ENCODE results near the gene CEACAM20.
"Not testable (repeated sequence)": the region's sequence is repeated elsewhere in the genome, so short reads cannot be mapped to it uniquely, and the experiment has no call there.

Gene CEACAM20

GRCh38 chr19:44496711-44497110 is 32.8 kb downstream of the CEACAM20 start:
- FAIRE-seq, result no peak
- no peak for TF ChIP-seq CTCF (IDR thresholded peaks at IDR 0.05; ENCODE audit: insufficient read depth, missing control alignments)
- no peak for DNase-seq (ENCODE audit: insufficient read length, low spot score)

- FAIRE-seq, result no peak
- no peak for TF ChIP-seq CTCF (IDR thresholded peaks at IDR 0.05; ENCODE audit: insufficient read depth, missing control alignments)
- no peak for DNase-seq (ENCODE audit: insufficient read length, low spot score)
Measured at GRCh38 chr19:44476559-44477408, 52.7 kb downstream of the CEACAM20 start.

- DNase-seq (ENCODE audit: insufficient read length, low spot score); FAIRE-seq: not testable (repeated sequence)
Measured at GRCh38 chr19:44468730-44469129, 60.7 kb downstream of the CEACAM20 start.

GRCh38 chr19:44462600-44463286 is 66.7 kb downstream of the CEACAM20 start:
- not testable (repeated sequence) for FAIRE-seq; DNase-seq (ENCODE audit: insufficient read length, low spot score)

Measured in D721Med (cell line).